B cell (primary cell): ENCODE measurements around the gene CNRIP1. TPM values are rescaled to one million over a fixed set of nuclear protein-coding genes. Genes with fewer than 3 reads are reported as not detected.

Experiments used
- ATAC-seq: fragments of 200-7000 bp; cut with Tn5 transposase; one replicate; pipeline ENCODE4 v1.10.0; 2021; ENCODE audit warnings: low read depth, mild to moderate bottlenecking, moderate number of reproducible peaks, moderate library complexity
- CTCF ChIA-PET: fragments of 350-600 bp; sonication (Branson Sonifier 250); formaldehyde crosslinking; loops from one replicate; lab custom pipeline; 2021; ENCODE audit warnings: antibody characterized with exemption, inconsistent platforms; lab: Charles Lee
- POLR2A ChIA-PET: fragments of 350-600 bp; sonication (Branson Sonifier 250); formaldehyde crosslinking; loops from one replicate; lab custom pipeline; 2021; ENCODE audit warnings: antibody characterized with exemption; lab: Charles Lee
- DNase-seq: peaks from one replicate; pipeline ENCODE4 v3.0.0; 2013
- H2AFZ ChIP-seq: 2 replicates; pipeline ENCODE4 v1.6.1; 2012; ENCODE audit warnings: mild to moderate bottlenecking, low read depth, low read length; ENCODE audit not compliant: insufficient read depth, poor library complexity, severe bottlenecking
- H3K27ac ChIP-seq, 2 donors: 1 replicate in 1 of 2; 2 replicates in 1 of 2; pipeline ENCODE4 v1.5.1; 2012 to 2013; ENCODE audit warnings: low read length in 2 of 2, mild to moderate bottlenecking in 2 of 2, moderate library complexity in 1 of 2
- H3K27me3 ChIP-seq, 4 experiments: fragments of 200-600 bp in 1 of 4; sonication (generic) in 1 of 4; replicated peaks in 1 of 4; 1 replicate in 2 of 4; 2 replicates in 2 of 4; pipeline versions ENCODE4 v1.6.1 to v1.7.0; 2013 to 2016; ENCODE audit warnings: low read length in 3 of 4, mild to moderate bottlenecking in 2 of 4, mixed read lengths in 1 of 4, moderate library complexity in 1 of 4; ENCODE audit not compliant: insufficient read depth in 4 of 4, control insufficient read depth in 3 of 4; ENCODE audit errors: control extremely low read depth in 1 of 4
- H3K36me3 ChIP-seq, 2 experiments: replicated peaks in 1 of 2; 1 replicate in 1 of 2; 2 replicates in 1 of 2; pipeline versions ENCODE4 v1.6.1 to v1.7.1; 2013; ENCODE audit warnings: low read length in 1 of 2; ENCODE audit not compliant: insufficient read depth in 2 of 2, control insufficient read depth in 1 of 2; ENCODE audit errors: control extremely low read depth in 1 of 2, extremely low read depth in 1 of 2
- H3K4me1 ChIP-seq, 2 donors: fragments of 200-600 bp in 1 of 2; sonication (generic) in 1 of 2; 1 replicate in 1 of 2; 2 replicates in 1 of 2; pipeline versions ENCODE4 v1.5.1 to v1.6.1; 2013 to 2017; ENCODE audit warnings: low read length in 2 of 2; ENCODE audit not compliant: control insufficient read depth in 2 of 2, insufficient read depth in 2 of 2
- H3K4me2 ChIP-seq: replicated peaks from 2 replicates; pipeline ENCODE3; 2012; ENCODE audit warnings: mild to moderate bottlenecking, low read depth, low read length; ENCODE audit not compliant: poor library complexity, severe bottlenecking
- H3K4me3 ChIP-seq, 5 experiments: fragments of 200-600 bp in 1 of 5; sonication (generic) in 1 of 5; 1 replicate in 3 of 5; 2 replicates in 2 of 5; pipeline versions ENCODE4 v1.5.1 to v1.7.0; 2011 to 2016; ENCODE audit warnings: low read length in 4 of 5, mild to moderate bottlenecking in 4 of 5, low read depth in 2 of 5, control low read depth in 1 of 5, moderate library complexity in 1 of 5; ENCODE audit not compliant: insufficient read depth in 1 of 5; ENCODE audit errors: control extremely low read depth in 1 of 5, extremely low read depth in 1 of 5
- H3K79me2 ChIP-seq: fragments of 200-600 bp; sonication (generic); one replicate; pipeline ENCODE4 v1.6.0; 2016; ENCODE audit warnings: low read length; ENCODE audit not compliant: control insufficient read depth, insufficient read depth
- H3K9ac ChIP-seq: fragments of 200-600 bp; sonication (generic); 2 replicates; pipeline ENCODE4 v1.6.1; 2017; ENCODE audit warnings: mild to moderate bottlenecking, low read length, moderate library complexity
- H3K9me3 ChIP-seq, 3 donors: one replicate each; pipeline versions ENCODE4 v1.6.1 to v1.7.1; 2013; ENCODE audit warnings: low read length in 2 of 3; ENCODE audit not compliant: control insufficient read depth in 2 of 3, insufficient read depth in 1 of 3; ENCODE audit errors: control extremely low read depth in 1 of 3
- H4K20me1 ChIP-seq: 2 replicates; pipeline ENCODE4 v1.6.0; 2012; ENCODE audit warnings: mild to moderate bottlenecking, low read length; ENCODE audit not compliant: insufficient read depth, control insufficient read depth, poor library complexity, severe bottlenecking
- H3K27ac Mint-ChIP-seq: one replicate; pipeline ENCODE4 v1.8.0; 2021; ENCODE audit warnings: mixed read lengths
- H3K27me3 Mint-ChIP-seq: one replicate; pipeline ENCODE4 v1.8.0; 2021; ENCODE audit warnings: mixed read lengths
- H3K4me1 Mint-ChIP-seq: one replicate; pipeline ENCODE4 v1.8.0; 2021; ENCODE audit warnings: mixed read lengths
- H3K4me3 Mint-ChIP-seq: one replicate; pipeline ENCODE4 v1.8.0; 2021; ENCODE audit warnings: mixed read lengths
- H3K9me3 Mint-ChIP-seq: one replicate; pipeline ENCODE4 v1.8.0; 2022; ENCODE audit warnings: mixed read lengths; ENCODE audit not compliant: insufficient read depth
- CTCF ChIP-seq: fragments of 200-600 bp; IDR thresholded peaks from one replicate; pipeline ENCODE4 v1.8.0; 2022; ENCODE audit warnings: antibody characterized with exemption, mild to moderate bottlenecking
- EZH2 ChIP-seq: IDR thresholded peaks from 2 replicates; pipeline ENCODE4 v1.6.1; 2012; ENCODE audit warnings: borderline replicate concordance, low read depth, mild to moderate bottlenecking, moderate library complexity, low read length; ENCODE audit not compliant: insufficient read depth, poor library complexity, severe bottlenecking
- WGBS: methylation state at CpG from one replicate; pipeline ENCODE4 v1.1.5; 2013; ENCODE audit warnings: missing lambda C conversion rate; ENCODE audit not compliant: insufficient coverage; 5-methylcytosine and 5-hydroxymethylcytosine counted together
- intact Hi-C: fragments of 100-400 bp; cut with micrococcal nuclease; formaldehyde crosslinking; loops from one replicate; pipeline ENCODE4 v1.10.0; 2022
- polyA plus RNA-seq: library from polyadenylated mRNA; depleted of rRNA; stranded (reverse); fragments of >200 nt; gene quantifications from 2 replicates; pipeline ENCODE4 v1.2.3, GENCODE V29; 2012
- total RNA-seq, 2 donors: library from RNA; stranded (reverse); fragments of 120-200 nt in 1 of 2; gene quantifications; 1 replicate in 1 of 2; 2 replicates in 1 of 2; pipeline versions ENCODE4 v1.2.3 to v1.2.4, GENCODE V29; 2013 to 2022

Gene CNRIP1
- total and polyA plus RNA-seq, 2 donors (not counting 1 experiment from before 2014, with no cell fraction given) = not detected

GRCh38 chr2:68280796-68281195 lies 39.0 kb downstream of the CNRIP1 start:
- H3K9me3 ChIP-seq = no peaks in the 10 kb centered on the region
- no peaks in the 10 kb centered on the region for H3K79me2 ChIP-seq
- H3K4me1 ChIP-seq = peaks cover 0 to 3% of the 10 kb centered on the region in 2 donors
- no peaks in the 10 kb centered on the region for H3K27me3 ChIP-seq
- H3K4me3 ChIP-seq = no peak overlapping the region
- DNase-seq (no peak), ATAC-seq (no peak)
- no peaks in the 10 kb centered on the region for H3K9me3 Mint-ChIP-seq
- no peak overlapping the region for H3K4me3 Mint-ChIP-seq
- no peak overlapping the region for H2AFZ ChIP-seq
- H3K27ac ChIP-seq = no peak overlapping the region
- intact Hi-C loops = loop anchor here (5.0 kb wide), 1 partner anchor 162 kb away; no protein-coding TSS in a partner anchor
- H3K27me3 Mint-ChIP-seq = no peaks in the 10 kb centered on the region
- no CpG with 5 or more reads among the region's 1 CpG for WGBS
- no peaks in the 10 kb centered on the region for H4K20me1 ChIP-seq
- peaks cover 4% of the 10 kb centered on the region for H3K4me1 Mint-ChIP-seq
- TF ChIP-seq CTCF (no peak), EZH2 (no peak)
- CTCF ChIA-PET = interaction anchor here (1.0 to 8.8 kb wide), 5 partner anchors 12 to 161 kb away, joined by 3 to 103 read pairs (median 8); partner anchors contain the start of gene PNO1
- no peak overlapping the region for H3K27ac Mint-ChIP-seq
- H3K4me2 ChIP-seq = no peak overlapping the region
- no peaks in the 10 kb centered on the region for H3K36me3 ChIP-seq
- POLR2A ChIA-PET = no interaction called here
- H3K9ac ChIP-seq = no peak overlapping the region

- Histone ChIP-seq H3K36me3 (no peaks in the 10 kb centered on the region), H3K9ac (no peak overlapping the region), H3K79me2 (no peaks in the 10 kb centered on the region), H3K9me3 (no peaks in the 10 kb centered on the region), H3K4me1 (peaks cover 0 to 3% of the 10 kb centered on the region in 2 donors), H3K4me3 (no peak overlapping the region), H3K4me2 (no peak overlapping the region), H3K27me3 (no peaks in the 10 kb centered on the region), H3K27ac (no peak overlapping the region), H2AFZ (no peak overlapping the region), H4K20me1 (no peaks in the 10 kb centered on the region)
- Mint-ChIP-seq H3K27ac (no peak overlapping the region), H3K4me3 (no peak overlapping the region), H3K9me3 (no peaks in the 10 kb centered on the region), H3K4me1 (peaks cover 4% of the 10 kb centered on the region), H3K27me3 (no peaks in the 10 kb centered on the region)
- 80% methylated on average over 1 of the region's 1 CpG for WGBS
- intact Hi-C loops = loop anchor here (5.0 kb wide), 1 partner anchor 162 kb away; no protein-coding TSS in a partner anchor
- TF ChIP-seq CTCF = no peak
- no peak for TF ChIP-seq EZH2
- POLR2A ChIA-PET = no interaction called here
- DNase-seq (no peak), ATAC-seq (no peak)
- CTCF ChIA-PET = interaction anchor here (1.0 to 8.8 kb wide), 5 partner anchors 12 to 162 kb away, joined by 3 to 103 read pairs (median 8); partner anchors contain the start of gene PNO1
Measured at GRCh38 chr2:68280348-68280747, 39.4 kb downstream of the CNRIP1 start.
